Activated T-helper 17 cell treated with anti-CD3 and anti-CD28 coated beads, Interleukin-2, amount 50 U/mL, for 72 hours (primary cell): ENCODE measurements around the gene RPAIN. TPM values are rescaled to one million over a fixed set of nuclear protein-coding genes. Genes with fewer than 3 reads are reported as not detected.
"Not testable (repeated sequence)": the region's sequence is repeated elsewhere in the genome, so short reads cannot be mapped to it uniquely, and the experiment has no call there.

ENCODE experiments used
- ATAC-seq: fragments of 150-1000 bp; cut with Tn5 transposase; replicated peaks from 2 replicates; pipeline ENCODE4 v1.10.0; 2021; ENCODE audit warnings: mild to moderate bottlenecking, moderate library complexity
- H3K27ac Mint-ChIP-seq: one replicate; pipeline ENCODE4 v1.8.0; 2022; ENCODE audit warnings: mixed read lengths
- H3K27me3 Mint-ChIP-seq: one replicate; pipeline ENCODE4 v1.8.0; 2022; ENCODE audit warnings: mixed read lengths
- H3K36me3 Mint-ChIP-seq: one replicate; pipeline ENCODE4 v1.8.0; 2022; ENCODE audit warnings: low read depth, mild to moderate bottlenecking, mixed read lengths
- H3K4me1 Mint-ChIP-seq: one replicate; pipeline ENCODE4 v1.8.0; 2022; ENCODE audit warnings: mixed read lengths
- H3K4me3 Mint-ChIP-seq: one replicate; pipeline ENCODE4 v1.8.0; 2022; ENCODE audit warnings: mild to moderate bottlenecking, mixed read lengths
- H3K9me3 Mint-ChIP-seq: one replicate; pipeline ENCODE4 v1.8.0; 2022; ENCODE audit warnings: mixed read lengths
- total RNA-seq, 2 donors: library from RNA; stranded (reverse); gene quantifications; one replicate each; pipeline ENCODE4 v1.2.3, GENCODE V29; 2022

The RPAIN gene
- total RNA-seq, 2 donors from 2014 or later = 32.9 to 33.8 TPM

- H3K27me3 Mint-ChIP-seq = no peaks in the 10 kb centered on the region
- H3K36me3 Mint-ChIP-seq = peaks cover 98% of the 10 kb centered on the region
- ATAC-seq = no peak
- no peaks in the 10 kb centered on the region for H3K9me3 Mint-ChIP-seq
- H3K4me1 Mint-ChIP-seq = peaks cover 25% of the 10 kb centered on the region
- H3K27ac Mint-ChIP-seq = no peak overlapping the region
- H3K4me3 Mint-ChIP-seq = peak overlapping the region; percentile 88
Measured at GRCh38 chr17:5416901-5417300, 3.1 kb upstream of the RPAIN start.

DNA sequence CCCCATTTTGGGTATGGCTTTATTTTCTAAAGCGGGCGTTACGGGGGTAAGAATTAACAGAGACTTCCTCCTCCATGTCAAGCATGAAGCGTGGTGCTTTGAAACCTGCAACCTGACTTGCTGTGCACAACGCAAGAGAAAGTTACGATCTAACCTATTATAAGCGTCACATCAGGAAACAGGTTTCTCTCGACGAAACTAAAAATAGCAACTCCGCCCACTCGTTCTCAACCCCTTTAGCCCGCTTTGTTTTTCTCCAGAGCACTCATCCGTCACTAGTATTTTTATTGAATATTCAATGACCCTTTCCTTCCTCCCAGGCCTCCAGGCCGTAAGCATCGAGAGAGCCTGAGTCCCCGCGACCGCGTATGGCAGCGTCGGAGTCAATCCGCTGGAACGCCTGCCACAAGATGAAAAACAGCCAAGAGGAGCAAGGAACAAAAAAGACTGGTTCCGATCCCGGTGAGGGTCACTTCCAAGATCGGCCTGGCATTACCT, 1.1 kb upstream of the RPAIN start:
- H3K4me3 Mint-ChIP-seq = peak overlapping the region; percentile 88
- peaks cover 22% of the 10 kb centered on the region for H3K4me1 Mint-ChIP-seq
- ATAC-seq = peak; percentile 46
- no peaks in the 10 kb centered on the region for H3K27me3 Mint-ChIP-seq
- H3K27ac Mint-ChIP-seq = peak overlapping the region; percentile 86
- peaks cover 98% of the 10 kb centered on the region for H3K36me3 Mint-ChIP-seq
- H3K9me3 Mint-ChIP-seq = no peaks in the 10 kb centered on the region

DNA sequence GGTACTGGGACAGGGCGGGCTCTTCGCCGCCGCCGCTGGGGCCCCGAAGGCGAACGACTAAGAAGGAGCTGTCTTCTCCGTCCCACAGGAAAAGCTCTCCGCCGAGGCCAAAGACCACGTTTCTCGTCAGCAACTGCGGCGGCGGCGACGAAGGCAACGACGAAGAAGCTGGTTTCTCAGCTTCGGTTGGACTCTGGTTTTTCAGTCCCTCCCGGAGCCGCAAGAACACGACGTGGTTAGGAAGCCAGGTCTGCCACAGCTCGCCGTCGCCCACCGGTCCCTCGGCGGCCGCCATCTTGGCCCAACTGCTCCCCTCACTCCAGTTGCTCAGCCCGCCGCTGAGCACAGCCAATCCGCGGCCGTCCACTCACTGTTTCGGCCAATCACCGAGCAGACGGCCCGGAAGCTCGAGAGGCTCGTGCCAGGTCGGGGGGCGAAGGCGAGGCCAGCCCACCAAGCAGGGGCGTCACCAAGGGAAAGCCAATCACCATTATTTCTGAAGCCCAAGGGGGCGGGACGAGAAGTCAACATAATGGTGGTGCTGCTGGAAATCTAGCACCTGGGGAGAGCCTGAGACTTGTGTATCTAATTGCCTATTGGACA, 525 bp upstream of the RPAIN start, which contains the start of gene NUP88:
Gene NUP88, minus strand, starts transcription at position 307 of the 603 bp plus-strand sequence. Its CDS starts 12 bp downstream, at position 295.
- Mint-ChIP-seq H3K27me3 (no peaks in the 10 kb centered on the region), H3K4me1 (peaks cover 22% of the 10 kb centered on the region), H3K9me3 (no peaks in the 10 kb centered on the region), H3K4me3 (peak within 1 kb of the TSS; percentile 88), H3K27ac (peak within 1 kb of the TSS; percentile 86), H3K36me3 (peaks cover 98% of the 10 kb centered on the region)
- ATAC-seq = peak; percentile 95

DNA sequence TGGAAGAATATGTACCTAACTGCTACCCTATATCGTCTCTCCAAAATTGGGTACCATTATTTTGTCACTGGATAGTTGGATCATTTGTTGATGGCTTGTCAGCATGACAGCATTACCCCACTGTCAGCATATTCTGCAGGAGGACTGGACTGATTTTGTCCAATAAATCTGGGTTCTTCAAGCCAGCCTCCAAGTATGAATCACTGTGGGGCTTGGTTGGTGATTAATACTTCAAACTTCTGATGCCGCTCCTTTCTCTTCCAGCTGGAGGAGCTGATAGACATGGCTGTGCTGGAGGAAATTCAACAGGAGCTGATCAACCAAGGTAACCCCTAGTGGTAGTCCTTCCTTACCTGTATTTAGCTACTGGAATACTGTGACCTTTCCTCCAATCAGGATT, 2.5 kb downstream of the RPAIN start:
- Mint-ChIP-seq H3K27ac (no peak overlapping the region), H3K4me3 (no peak overlapping the region), H3K4me1 (peaks cover 22% of the 10 kb centered on the region), H3K36me3 (peaks cover 98% of the 10 kb centered on the region), H3K9me3 (no peaks in the 10 kb centered on the region), H3K27me3 (no peaks in the 10 kb centered on the region)
- no peak for ATAC-seq

DNA sequence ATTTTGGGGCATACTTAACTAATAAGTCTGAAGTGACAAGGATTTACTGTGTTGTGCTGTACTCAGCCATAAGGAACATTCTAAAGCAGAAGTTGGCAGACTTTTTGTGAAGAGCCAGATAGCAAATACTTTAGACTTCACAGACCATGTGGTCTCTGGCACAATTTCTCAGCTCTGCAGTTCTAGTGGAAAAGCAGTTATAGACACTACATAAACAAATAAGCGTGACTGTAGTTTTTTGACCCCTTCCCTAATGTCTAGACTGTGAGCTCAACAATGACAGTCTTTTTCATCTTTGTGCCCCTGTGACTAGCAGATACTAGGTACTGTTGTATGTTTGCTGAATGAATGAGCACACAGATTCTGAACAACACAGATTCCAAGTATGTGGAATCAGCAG, 4.9 kb downstream of the RPAIN start:
- Mint-ChIP-seq H3K9me3 (no peaks in the 10 kb centered on the region), H3K27me3 (no peaks in the 10 kb centered on the region), H3K27ac (no peak overlapping the region), H3K36me3 (peaks cover 98% of the 10 kb centered on the region), H3K4me1 (peaks cover 22% of the 10 kb centered on the region), H3K4me3 (no peak overlapping the region)
- no peak for ATAC-seq

DNA sequence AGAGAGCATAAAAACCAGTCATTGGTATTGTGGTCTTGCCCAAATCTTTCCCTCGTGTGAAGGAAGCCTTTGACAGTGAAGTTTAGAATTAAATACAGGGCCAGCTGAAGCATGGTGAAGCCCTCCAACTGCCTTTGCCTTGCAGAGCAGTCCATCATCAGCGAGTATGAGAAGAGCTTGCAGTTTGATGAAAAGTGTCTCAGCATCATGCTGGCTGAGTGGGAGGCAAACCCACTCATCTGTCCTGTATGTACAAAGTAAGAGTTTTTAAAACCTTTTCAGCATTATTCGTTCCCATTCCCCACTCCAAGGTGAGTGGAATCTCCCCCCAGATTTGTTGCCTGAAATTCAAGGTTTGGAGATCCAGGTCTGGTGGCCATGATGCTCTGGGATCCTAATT, 5.8 kb downstream of the RPAIN start:
- Mint-ChIP-seq H3K36me3 (peaks cover 98% of the 10 kb centered on the region), H3K27me3 (no peaks in the 10 kb centered on the region), H3K27ac (no peak overlapping the region), H3K4me1 (peaks cover 21% of the 10 kb centered on the region), H3K9me3 (no peaks in the 10 kb centered on the region), H3K4me3 (no peak overlapping the region)
- no peak for ATAC-seq

DNA sequence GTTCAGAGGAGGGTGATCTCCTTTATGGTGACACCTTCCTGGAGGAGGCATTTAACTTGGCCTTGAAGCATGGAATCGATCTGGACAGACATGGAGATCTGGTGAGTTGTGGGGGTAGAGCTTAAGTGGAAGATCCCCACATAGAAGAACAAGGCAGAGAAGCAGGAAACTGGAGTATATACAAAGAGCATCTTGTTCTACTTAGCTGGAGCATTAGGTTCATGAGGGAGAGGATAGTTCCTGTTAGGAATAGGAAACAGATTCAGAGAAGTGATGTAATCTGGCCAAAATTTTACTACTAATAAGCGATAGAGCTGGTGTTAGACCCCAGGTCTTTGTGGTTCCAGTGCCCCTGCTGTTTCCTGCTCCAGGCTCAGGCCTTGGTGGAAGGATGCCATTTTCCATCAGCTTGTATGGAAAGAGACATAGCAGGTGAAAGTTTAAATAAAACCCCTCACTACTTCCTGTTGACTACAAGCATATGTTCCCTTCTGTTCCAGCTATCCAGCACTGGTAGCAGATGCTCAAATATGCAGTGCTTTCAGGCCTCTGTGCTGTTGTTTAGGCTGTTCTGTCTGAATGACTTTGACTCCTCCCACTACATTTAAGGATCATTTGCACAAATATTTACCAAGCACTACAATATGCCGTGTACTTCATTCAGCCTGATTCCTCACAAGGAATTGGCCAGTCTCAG, 9.4 kb downstream of the RPAIN start:
- no peaks in the 10 kb centered on the region for H3K9me3 Mint-ChIP-seq
- H3K27ac Mint-ChIP-seq = peak overlapping the region; percentile 52
- peaks cover 6% of the 10 kb centered on the region for H3K4me1 Mint-ChIP-seq
- H3K27me3 Mint-ChIP-seq = no peaks in the 10 kb centered on the region
- H3K4me3 Mint-ChIP-seq = no peak overlapping the region
- no peak for ATAC-seq
- peaks cover 98% of the 10 kb centered on the region for H3K36me3 Mint-ChIP-seq

- no peaks in the 10 kb centered on the region for H3K27me3 Mint-ChIP-seq
- peak overlapping the region; percentile 89 for H3K27ac Mint-ChIP-seq
- no peak for ATAC-seq
- H3K4me3 Mint-ChIP-seq = no peak overlapping the region
- no peaks in the 10 kb centered on the region for H3K9me3 Mint-ChIP-seq
- H3K36me3 Mint-ChIP-seq = peaks cover 98% of the 10 kb centered on the region
- peaks cover 6% of the 10 kb centered on the region for H3K4me1 Mint-ChIP-seq
Measured at GRCh38 chr17:5430413-5430999, 10.5 kb downstream of the RPAIN start.

- not testable (repeated sequence) for H3K4me1 Mint-ChIP-seq, H3K4me3 Mint-ChIP-seq, H3K9me3 Mint-ChIP-seq, H3K27me3 Mint-ChIP-seq, ATAC-seq
- Mint-ChIP-seq H3K36me3 (peaks cover 97% of the 10 kb centered on the region), H3K27ac (peak overlapping the region; percentile 89)
Measured at GRCh38 chr17:5431234-5431633, 11.3 kb downstream of the RPAIN start.

DNA sequence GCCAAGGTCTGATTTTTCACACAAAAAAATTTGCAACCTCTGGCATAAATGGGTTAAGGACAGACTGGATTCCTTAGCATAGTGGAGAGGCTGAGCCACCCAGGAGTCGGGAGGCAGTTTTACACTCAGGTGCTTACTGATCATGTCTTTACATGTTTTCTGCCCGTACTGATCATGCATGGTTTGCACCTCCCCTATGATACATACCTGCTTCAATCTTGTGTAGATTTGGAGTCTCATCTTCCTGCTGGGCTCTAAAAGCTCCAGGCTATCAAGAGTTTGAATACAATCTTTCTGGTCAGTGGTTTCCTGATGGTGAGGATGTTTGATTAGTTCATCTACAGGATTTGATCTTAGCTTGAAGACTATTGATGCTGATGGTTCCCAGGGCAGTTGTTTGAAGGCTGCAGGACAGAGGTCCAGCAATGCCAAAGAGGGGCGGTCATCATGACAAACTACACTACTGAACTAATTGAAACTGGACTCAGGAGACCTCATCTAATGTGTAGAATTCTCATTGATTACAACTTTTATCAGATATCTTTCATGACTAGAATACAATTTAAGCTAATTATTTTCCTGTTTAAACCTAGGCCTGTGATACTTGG, 12.1 kb downstream of the RPAIN start:
- peaks cover 97% of the 10 kb centered on the region for H3K36me3 Mint-ChIP-seq
- ATAC-seq = no peak
- H3K27ac Mint-ChIP-seq = no peak overlapping the region
- H3K9me3 Mint-ChIP-seq = no peaks in the 10 kb centered on the region
- peaks cover 6% of the 10 kb centered on the region for H3K4me1 Mint-ChIP-seq
- H3K4me3 Mint-ChIP-seq = no peak overlapping the region
- H3K27me3 Mint-ChIP-seq = no peaks in the 10 kb centered on the region

DNA sequence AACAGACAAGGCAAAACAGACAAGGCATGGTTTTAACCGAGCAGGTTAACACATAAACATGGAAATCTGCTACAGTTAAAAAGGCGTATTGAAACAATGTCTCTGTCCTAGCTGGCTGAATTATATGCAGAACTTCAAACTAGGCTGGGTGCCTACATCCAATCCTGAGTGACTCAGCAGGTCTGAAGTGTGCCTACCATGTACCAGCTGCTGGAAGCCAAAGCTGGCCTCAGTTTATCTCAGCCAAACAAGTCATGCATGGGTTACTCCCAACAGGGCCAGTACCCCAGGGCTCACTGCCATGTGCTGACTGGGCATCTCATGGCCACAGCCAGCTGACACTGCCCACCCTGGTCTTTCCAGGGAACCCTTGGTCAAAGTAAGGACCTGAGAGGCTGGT, 15.0 kb downstream of the RPAIN start:
- ATAC-seq = no peak
- H3K4me1 Mint-ChIP-seq = peaks cover 15% of the 10 kb centered on the region
- H3K36me3 Mint-ChIP-seq = peaks cover 86% of the 10 kb centered on the region
- no peaks in the 10 kb centered on the region for H3K27me3 Mint-ChIP-seq
- H3K9me3 Mint-ChIP-seq = no peaks in the 10 kb centered on the region
- H3K4me3 Mint-ChIP-seq = peak overlapping the region; percentile 28
- H3K27ac Mint-ChIP-seq = no peak overlapping the region

GRCh38 chr17:5435781-5436315, 15.9 kb downstream of the RPAIN start:
- Mint-ChIP-seq H3K4me3 (peak overlapping the region; percentile 92), H3K36me3 (peaks cover 79% of the 10 kb centered on the region), H3K27ac (peak overlapping the region; percentile 41), H3K4me1 (peaks cover 10% of the 10 kb centered on the region)
- not testable (repeated sequence) for H3K9me3 Mint-ChIP-seq, ATAC-seq, H3K27me3 Mint-ChIP-seq

DNA sequence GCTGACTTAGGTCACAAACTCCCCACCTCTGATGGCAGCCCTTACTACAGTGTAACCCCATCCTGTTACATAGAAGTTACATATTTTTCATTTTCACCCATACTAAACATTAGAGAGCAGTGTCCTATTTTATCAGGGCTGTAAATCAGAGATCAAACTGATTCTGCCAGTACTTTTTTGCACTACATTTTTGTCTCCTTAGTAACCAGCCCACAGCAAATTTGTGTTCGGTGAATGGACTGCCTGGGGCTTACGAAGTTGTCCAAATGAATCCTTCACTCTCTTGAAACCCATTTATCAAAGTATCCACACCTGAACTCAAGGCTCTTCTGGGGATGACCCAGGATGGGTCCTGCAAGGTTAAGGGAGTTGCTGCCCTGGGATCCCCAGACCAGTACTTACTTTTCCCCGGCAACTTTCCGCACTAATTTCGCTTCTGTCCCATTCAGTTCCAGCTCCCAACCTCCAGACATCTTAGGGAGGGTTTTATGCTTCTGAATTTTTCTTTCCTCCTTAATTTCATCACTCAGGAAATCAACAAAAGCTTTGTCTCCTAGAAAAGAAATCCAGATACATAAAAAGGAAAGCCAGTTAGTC, 17.8 kb downstream of the RPAIN start:
- Mint-ChIP-seq H3K4me3 (peak overlapping the region; percentile 92), H3K4me1 (peaks cover 9% of the 10 kb centered on the region), H3K9me3 (no peaks in the 10 kb centered on the region), H3K36me3 (peaks cover 78% of the 10 kb centered on the region), H3K27ac (peak overlapping the region; percentile 95), H3K27me3 (no peaks in the 10 kb centered on the region)
- ATAC-seq = no peak
